ENCODE results near the gene TOX3. TPM values are rescaled to one million over a fixed set of nuclear protein-coding genes. Genes with fewer than 3 reads are reported as not detected.

TOX3 gene
- total and polyA plus RNA-seq, 11 donors = 0.17 TPM; not detected in 10

DNA sequence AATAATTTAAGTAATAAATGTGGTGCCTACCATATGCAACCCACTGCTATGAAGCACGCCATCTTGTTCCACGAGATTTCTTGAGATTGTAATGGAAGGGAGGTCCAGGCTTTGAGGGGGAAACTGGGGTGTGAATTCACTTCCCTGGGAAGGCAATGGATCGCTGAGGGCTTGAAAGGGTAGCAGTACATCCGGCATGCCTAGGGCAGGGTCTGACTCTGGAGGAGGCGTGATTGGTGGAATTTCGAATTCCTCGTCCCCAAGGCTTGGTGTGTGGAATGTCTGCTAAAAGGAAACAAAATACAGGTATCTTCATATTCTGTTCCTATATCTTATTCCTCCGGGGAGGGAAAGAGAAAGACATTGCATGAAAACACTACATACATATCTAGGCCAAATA lies 83.0 kb downstream of the TOX3 start:
- H3K36me3 ChIP-seq = no peaks in the 10 kb centered on the region
- ATAC-seq = no peak
- TF ChIP-seq POLR2A (IDR thresholded peaks at IDR 0.05) = no peak
- H3K4me1 ChIP-seq = no peaks in the 10 kb centered on the region
- no peaks in the 10 kb centered on the region for H3K27me3 ChIP-seq
- intact Hi-C loops (cut with DNase I) = loop anchor here in 1 of 10 donors (10.0 kb wide), 1 partner anchor 61 kb away; no protein-coding TSS in a partner anchor
- no peaks in the 10 kb centered on the region for H3K9me3 ChIP-seq
- WGBS, 4 donors = 84 to 91% (median 89%) methylated on average over 8 of the region's 8 CpGs
- no peak overlapping the region for H3K27ac ChIP-seq
- H3K4me3 ChIP-seq = no peak overlapping the region
- DNase-seq = no peak

DNA sequence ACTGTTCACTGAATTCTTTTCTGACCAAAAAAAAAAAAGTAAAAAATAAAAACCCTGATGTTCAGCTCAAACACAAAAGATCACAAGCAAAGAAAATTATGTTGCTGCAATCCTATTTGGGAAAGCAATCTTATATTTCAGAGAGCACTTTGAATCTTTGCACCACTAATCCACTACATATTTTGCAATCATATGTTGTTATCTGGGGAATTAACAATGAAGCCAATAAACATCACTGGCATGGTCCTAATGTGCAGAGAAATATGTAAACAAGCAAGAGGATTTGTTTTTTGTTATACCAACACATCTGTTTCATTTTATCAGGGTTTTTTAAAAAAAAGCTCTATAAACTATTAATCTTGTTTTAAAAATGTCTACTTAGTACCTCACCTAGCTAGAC lies 84.1 kb downstream of the TOX3 start:
- no peaks in the 10 kb centered on the region for H3K4me1 ChIP-seq
- H3K36me3 ChIP-seq = no peaks in the 10 kb centered on the region
- H3K4me3 ChIP-seq = no peak overlapping the region
- H3K27ac ChIP-seq = no peak overlapping the region
- no peaks in the 10 kb centered on the region for H3K27me3 ChIP-seq
- intact Hi-C loops (cut with DNase I) = loop anchor here in 1 of 10 donors (10.0 kb wide), 1 partner anchor 62 kb away; no protein-coding TSS in a partner anchor
- ATAC-seq = no peak
- no peak for DNase-seq
- no peak for TF ChIP-seq POLR2A (IDR thresholded peaks at IDR 0.05)
- TF ChIP-seq, protein P1, sequence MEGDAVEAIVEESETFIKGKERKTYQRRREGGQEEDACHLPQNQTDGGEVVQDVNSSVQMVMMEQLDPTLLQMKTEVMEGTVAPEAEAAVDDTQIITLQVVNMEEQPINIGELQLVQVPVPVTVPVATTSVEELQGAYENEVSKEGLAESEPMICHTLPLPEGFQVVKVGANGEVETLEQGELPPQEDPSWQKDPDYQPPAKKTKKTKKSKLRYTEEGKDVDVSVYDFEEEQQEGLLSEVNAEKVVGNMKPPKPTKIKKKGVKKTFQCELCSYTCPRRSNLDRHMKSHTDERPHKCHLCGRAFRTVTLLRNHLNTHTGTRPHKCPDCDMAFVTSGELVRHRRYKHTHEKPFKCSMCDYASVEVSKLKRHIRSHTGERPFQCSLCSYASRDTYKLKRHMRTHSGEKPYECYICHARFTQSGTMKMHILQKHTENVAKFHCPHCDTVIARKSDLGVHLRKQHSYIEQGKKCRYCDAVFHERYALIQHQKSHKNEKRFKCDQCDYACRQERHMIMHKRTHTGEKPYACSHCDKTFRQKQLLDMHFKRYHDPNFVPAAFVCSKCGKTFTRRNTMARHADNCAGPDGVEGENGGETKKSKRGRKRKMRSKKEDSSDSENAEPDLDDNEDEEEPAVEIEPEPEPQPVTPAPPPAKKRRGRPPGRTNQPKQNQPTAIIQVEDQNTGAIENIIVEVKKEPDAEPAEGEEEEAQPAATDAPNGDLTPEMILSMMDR (IDR thresholded peaks at IDR 0.05) = no peak
- no peaks in the 10 kb centered on the region for H3K9me3 ChIP-seq

DNA sequence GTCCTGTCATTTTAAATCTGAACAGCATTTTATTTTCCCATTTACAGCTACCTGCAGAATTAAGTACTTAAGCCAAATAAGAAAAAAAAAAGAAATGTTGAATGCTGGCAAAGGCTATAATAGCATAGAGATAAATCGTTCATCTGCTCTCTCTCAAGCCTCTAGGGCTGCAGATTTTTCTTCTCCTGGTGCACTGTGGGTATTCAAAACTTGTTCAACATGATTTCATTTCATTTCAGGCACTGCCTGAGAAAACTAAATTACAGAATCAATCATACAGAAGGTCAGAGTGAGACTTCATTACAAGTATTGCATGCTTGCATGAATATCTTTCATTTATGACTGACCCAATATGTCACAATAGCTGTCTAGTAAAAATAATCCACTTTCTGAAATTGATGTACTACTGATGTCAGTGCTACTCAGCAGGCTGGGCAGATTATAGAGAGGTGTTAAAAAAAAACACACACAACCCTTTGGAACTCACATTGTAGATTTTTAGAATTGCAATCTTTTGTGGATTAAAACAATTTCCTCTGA lies 86.2 kb downstream of the TOX3 start:
- H3K27me3 ChIP-seq = no peaks in the 10 kb centered on the region
- 24 to 27% (median 26%) methylated on average over 1 of the region's 1 CpG for WGBS, 4 donors
- no peak for ATAC-seq

DNA sequence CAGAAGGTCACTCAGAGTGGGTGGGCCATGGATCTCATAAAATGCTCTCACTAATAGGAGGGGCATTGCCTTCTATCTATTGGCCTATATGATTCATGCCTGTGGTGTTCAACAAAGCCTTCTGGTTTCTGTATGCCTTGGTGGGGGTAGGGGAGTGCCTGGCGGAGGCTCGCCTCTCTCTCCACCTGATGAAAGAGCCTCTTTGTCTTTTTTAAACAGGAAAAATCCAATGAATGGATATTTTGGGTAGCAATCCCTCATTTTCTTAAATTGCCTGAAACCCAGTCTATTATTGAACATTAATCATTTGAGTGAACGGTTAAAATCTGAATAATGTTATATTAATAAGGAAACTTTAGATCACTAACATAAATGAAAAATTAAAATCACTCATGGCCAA lies 90.6 kb downstream of the TOX3 start:
- no peak overlapping the region for H3K4me3 ChIP-seq
- no peaks in the 10 kb centered on the region for H3K36me3 ChIP-seq
- 71 to 80% (median 78%) methylated on average over 3 of the region's 3 CpGs for WGBS, 4 donors
- TF ChIP-seq, protein P1 (IDR thresholded peaks at IDR 0.05) = no peak
- no peak for TF ChIP-seq POLR2A (IDR thresholded peaks at IDR 0.05)
- DNase-seq (no peak), ATAC-seq (no peak)
- no peak overlapping the region for H3K27ac ChIP-seq
- H3K9me3 ChIP-seq = peaks cover 0 to 4% (median 0%) of the 10 kb centered on the region in 12 donors
- intact Hi-C loops (cut with DNase I) = no loop called here
- H3K4me1 ChIP-seq = no peaks in the 10 kb centered on the region
- no peaks in the 10 kb centered on the region for H3K27me3 ChIP-seq

More for the DNA sequence above, 86.2 kb downstream of the TOX3 start:
- Histone ChIP-seq H3K36me3 (no peaks in the 10 kb centered on the region), H3K9me3 (no peaks in the 10 kb centered on the region), H3K4me1 (no peaks in the 10 kb centered on the region), H3K4me3 (no peak overlapping the region), H3K27ac (no peak overlapping the region)
- TF ChIP-seq POLR2A (IDR thresholded peaks at IDR 0.05) = no peak
- TF ChIP-seq, protein P1 (IDR thresholded peaks at IDR 0.05) = no peak
- intact Hi-C loops (cut with DNase I) = loop anchor here in 1 of 10 donors (10.0 kb wide), 1 partner anchor 64 kb away; no protein-coding TSS in a partner anchor
- DNase-seq = no peak

All from heart left ventricle (tissue), 16 donors.